Measurements from ENCODE around the gene KMT2A.

DNA sequence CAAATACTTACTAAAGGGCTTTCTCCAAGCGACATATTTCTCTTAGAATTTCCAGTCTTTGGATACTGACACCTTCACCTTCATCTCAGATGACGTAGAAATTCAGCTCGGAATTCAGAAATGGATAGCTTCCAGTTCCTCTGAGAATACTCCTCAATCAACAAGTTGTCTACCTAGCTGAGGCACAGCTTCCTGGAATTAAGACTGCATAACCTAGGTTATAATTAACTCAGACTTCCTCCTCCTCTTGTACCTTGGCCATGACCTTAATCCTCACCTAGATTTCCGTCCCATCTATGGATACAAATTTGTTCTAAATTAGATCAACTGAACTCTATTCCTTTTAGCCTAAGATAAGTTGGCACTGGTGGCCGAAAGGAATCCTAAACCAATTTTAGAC, 17.5 kb upstream of the KMT2A start:
- TF ChIP-seq POLR2AphosphoS5 (IDR thresholded peaks at IDR 0.05; ENCODE audit: low read depth, low read length) (no peak), POLR2A (IDR thresholded peaks at IDR 0.05; ENCODE audit: low read depth, low read length) (no peak), TAF1 (IDR thresholded peaks at IDR 0.05; ENCODE audit: low read depth, low read length) (no peak), POU2F2 (IDR thresholded peaks at IDR 0.05; ENCODE audit: low read depth, low read length) (no peak)
